HG03196 (cell line): Measurements from ENCODE around the gene TMC1.
"Not testable (repeated sequence)": the region's sequence is repeated elsewhere in the genome, so short reads cannot be mapped to it uniquely, and the experiment has no call there.

ENCODE experiments used
- ATAC-seq: cut with Tn5 transposase; IDR thresholded peaks from one replicate; pipeline ENCODE4 v1.9.1; 2021; ENCODE audit not compliant: unreplicated experiment

Gene TMC1

GRCh38 chr9:72521416-72521815 lies at the start of gene TMC1:
Gene TMC1 (plus strand): TSS chr9:72521608. CDS start chr9:72648649, 127,041 bp downstream.
- not testable (repeated sequence) for ATAC-seq

GRCh38 chr9:72473474-72474261 lies 47.7 kb upstream of the TMC1 start:
- peak; percentile 80 for ATAC-seq

- ATAC-seq = no peak
Observed at GRCh38 chr9:72474676-72475075, 46.7 kb upstream of the TMC1 start.

GRCh38 chr9:72476100-72476499 lies 45.3 kb upstream of the TMC1 start:
- ATAC-seq = no peak

- no peak for ATAC-seq
Observed at GRCh38 chr9:72476617-72477437, 44.6 kb upstream of the TMC1 start.

- ATAC-seq = no peak
Observed at GRCh38 chr9:72477930-72478518, 43.4 kb upstream of the TMC1 start.

DNA sequence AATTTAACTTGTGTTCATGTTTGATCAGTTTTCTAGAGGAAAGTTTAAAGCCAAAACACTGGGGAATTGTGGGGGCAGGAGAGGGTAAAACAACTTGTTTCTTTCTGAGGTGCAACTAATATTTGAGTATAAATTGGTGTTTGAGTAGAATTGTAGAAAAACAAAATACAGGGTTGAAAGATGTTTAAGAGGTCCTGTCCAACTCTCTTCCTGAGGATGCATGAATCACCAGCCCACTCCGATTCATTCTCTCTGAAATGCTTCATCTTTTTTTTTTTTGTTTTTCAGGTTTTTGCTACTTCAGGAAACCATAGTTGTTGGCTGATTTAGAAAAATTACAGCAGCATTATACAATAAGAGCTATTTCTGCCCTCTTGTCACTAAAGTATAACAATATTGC lies 42.4 kb upstream of the TMC1 start:
- ATAC-seq = no peak

- ATAC-seq = not testable (repeated sequence)
Observed at GRCh38 chr9:72480261-72480660, 41.1 kb upstream of the TMC1 start.

- ATAC-seq = no peak
Observed at GRCh38 chr9:72480921-72481320, 40.5 kb upstream of the TMC1 start.

DNA sequence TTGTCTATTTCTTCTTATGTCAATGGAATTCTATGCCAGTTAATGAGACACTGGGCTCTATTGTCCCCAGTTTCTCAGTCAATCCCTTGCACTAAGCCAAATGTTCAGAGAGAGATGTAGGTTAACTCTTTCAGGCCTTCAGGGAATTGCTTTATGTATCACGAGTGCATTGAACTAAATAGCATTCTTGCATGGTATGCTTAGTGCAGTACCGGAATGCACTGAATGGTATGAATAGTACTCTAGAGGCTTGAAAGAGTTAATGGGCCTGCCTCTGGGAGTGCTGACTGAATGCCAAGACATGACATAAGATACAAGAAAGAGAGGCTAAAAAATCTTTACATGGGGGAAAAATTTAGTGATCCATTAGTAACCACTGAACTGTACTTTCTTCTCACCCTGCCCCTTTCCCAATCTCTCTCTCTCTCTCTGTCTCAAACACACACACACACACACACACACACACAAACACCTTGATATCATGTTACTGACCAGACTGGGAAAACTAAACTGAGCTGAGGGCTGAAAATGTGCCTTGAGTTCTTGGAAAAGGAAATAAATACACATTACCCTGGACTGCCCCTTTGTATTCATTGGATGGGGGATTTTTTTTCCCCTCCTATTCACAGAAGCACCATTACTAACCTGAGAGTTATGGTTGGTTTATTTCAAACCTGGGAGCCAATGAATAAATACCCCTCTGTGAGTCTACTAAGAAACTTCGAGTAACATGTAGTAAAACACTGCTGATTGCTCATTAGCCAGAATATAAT lies 35.4 kb upstream of the TMC1 start:
- no peak for ATAC-seq

GRCh38 chr9:72486594-72486955 lies 34.8 kb upstream of the TMC1 start:
- no peak for ATAC-seq

DNA sequence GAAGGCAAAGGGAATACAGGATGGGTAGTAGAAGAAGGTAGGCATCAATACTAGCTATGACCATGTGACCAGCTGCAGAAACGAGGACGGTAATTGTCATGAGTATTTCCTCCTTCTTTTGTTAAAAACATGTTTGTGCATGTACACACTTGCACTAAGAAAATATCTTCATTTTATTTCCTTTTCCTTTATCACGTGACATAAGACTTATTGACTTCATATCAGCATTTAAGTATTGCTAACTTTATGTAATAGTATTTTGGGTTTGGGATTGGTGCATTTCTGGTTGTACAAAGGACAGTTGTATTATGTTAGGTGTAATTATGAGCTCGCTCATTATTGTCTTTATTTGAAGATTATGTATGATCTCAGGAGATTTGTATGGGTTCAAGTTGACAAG lies 33.7 kb upstream of the TMC1 start:
- not testable (repeated sequence) for ATAC-seq

DNA sequence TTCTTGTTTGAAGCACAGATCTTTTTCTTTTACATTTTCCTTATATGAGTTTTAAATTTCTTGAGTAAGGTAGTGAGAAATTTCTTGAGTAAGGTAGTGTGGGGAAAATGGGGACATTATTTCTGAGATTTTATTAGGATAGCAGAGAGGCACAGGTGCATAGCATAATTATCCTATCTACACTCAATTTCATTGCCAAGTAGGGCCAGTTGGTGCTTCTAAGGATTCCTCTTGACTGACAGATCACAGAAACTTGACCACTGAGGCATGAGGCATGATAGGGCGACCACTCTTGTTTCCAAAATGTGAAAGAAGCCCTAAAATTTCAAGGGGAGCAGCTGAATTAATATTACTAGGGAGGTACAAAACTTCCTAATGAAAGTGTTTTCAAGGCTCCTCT lies 31.4 kb upstream of the TMC1 start:
- ATAC-seq = no peak

DNA sequence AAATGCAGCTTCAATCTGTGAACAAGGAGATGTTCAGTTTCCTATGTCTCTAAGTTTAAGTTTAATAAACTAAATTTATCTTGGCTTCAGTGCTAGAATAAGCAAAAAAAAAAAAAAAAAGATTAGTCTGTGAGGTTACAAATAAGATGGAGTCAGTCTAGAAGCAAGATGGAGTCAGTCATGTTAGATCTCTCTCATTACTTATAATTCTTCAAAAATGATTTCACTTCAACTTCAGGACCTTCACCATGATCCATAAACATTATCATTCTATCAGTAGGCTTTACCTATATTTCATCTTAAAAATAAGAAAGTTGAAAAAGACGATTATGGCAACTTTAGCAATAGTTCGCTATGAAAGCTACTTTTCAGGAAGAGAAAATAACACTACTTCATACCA lies 30.2 kb upstream of the TMC1 start:
- ATAC-seq = no peak

- no peak for ATAC-seq
Observed at GRCh38 chr9:72494051-72494450, 27.4 kb upstream of the TMC1 start.

DNA sequence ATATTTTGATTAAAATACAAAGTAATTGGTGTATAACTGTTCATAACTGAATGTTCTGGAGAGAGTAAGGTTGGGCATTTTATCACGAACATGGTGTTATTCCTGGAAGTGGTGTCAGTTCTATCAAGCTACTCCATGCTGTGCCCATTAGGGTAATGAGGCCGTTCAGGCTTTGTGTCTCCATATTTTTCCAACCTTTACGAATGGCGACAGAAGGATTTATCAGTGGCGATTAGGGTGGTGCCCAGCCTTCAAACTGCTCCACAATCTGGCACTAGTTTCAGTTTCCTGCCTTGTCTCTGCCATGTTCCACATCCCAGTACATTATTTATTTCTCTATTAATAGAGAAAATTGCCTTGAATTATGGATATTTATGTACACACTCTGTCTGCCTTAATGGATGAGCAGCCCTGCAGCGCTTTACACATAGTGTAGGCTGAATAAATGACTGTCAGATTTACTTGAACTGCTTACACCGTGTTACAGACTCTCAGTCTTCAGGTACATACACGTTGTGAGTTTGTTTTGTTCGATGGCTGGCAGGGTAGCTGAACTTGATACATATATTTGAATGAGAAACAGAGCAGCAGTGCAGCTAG lies 23.9 kb upstream of the TMC1 start:
- ATAC-seq = no peak

GRCh38 chr9:72506615-72507014 lies 14.8 kb upstream of the TMC1 start:
- ATAC-seq = no peak

GRCh38 chr9:72509053-72509452 lies 12.4 kb upstream of the TMC1 start:
- no peak for ATAC-seq

DNA sequence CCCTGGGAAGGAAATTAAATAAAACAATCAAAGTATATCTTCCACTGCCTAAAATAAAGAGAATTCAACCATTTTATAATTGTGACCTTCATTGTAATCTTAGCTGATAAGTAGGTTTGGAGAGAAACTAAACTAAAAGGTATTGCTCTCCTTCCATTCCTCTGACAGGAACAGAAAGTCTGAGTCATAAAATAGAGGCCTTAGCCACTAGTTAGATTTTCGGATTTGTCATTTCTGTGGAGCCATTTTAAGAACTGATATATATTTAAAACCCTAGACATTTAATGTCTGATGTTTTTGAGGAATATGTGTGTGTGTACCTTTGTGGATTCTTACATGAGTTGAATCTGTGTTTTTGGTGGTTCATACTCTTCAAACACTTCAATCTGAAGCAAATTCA lies 11.8 kb upstream of the TMC1 start:
- peak; percentile 78 for ATAC-seq

GRCh38 chr9:72521011-72521410 lies 397 bp upstream of the TMC1 start:
- ATAC-seq = not testable (repeated sequence)
